Measurements from ENCODE around the gene TMLHE.
"Not testable (repeated sequence)": the region's sequence is repeated elsewhere in the genome, so short reads cannot be mapped to it uniquely, and the experiment has no call there.

Gene TMLHE

GRCh38 chrX:155495134-155495533 is 117.6 kb downstream of the TMLHE start:
- no CpG with 5 or more reads among the region's 2 CpGs for WGBS
- not testable (repeated sequence) for H3K27me3 ChIP-seq (ENCODE audit: insufficient read depth, low read length); H3K9ac ChIP-seq (ENCODE audit: low read depth, low read length); H3K9me3 ChIP-seq (ENCODE audit: insufficient read depth, low read depth, low read length); H3K4me1 ChIP-seq (ENCODE audit: insufficient read depth, low read length); H3K36me3 ChIP-seq (ENCODE audit: insufficient read depth, low read length); H3K27ac ChIP-seq (ENCODE audit: low read depth, low read length); H3K4me3 ChIP-seq (ENCODE audit: low read length)

- H3K27me3 ChIP-seq (ENCODE audit: insufficient read depth, low read length); H3K27ac ChIP-seq (ENCODE audit: low read depth, low read length); H3K4me3 ChIP-seq (ENCODE audit: low read length); H3K36me3 ChIP-seq (ENCODE audit: insufficient read depth, low read length); H3K9ac ChIP-seq (ENCODE audit: low read depth, low read length); H3K9me3 ChIP-seq (ENCODE audit: insufficient read depth, low read depth, low read length); H3K4me1 ChIP-seq (ENCODE audit: insufficient read depth, low read length): not testable (repeated sequence)
- no CpG with 5 or more reads among the region's 3 CpGs for WGBS
Observed at GRCh38 chrX:155491421-155491820, 121.3 kb downstream of the TMLHE start.

DNA sequence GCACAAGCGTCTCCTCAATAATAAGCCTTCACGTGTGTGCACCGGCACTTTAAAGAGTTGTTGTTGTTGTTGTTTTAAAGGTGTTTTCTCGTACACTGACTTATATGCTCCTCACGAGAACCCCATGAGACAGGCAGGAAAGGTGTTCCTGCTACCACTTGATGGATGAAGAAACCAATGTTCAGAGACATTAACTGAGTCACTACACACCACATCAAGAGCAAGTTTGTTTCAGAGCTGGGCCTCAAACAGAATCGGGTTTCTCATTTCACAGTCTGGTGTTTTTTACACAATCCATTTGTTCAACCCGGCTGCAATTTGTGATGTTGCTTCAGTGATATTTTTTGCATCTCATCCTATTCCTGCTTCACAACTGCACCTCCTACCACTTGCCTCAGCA is 135.6 kb downstream of the TMLHE start:
- not testable (repeated sequence) for H3K9me3 ChIP-seq (ENCODE audit: insufficient read depth, low read depth, low read length); H3K27me3 ChIP-seq (ENCODE audit: insufficient read depth, low read length); H3K4me3 ChIP-seq (ENCODE audit: low read length); H3K9ac ChIP-seq (ENCODE audit: low read depth, low read length); H3K4me1 ChIP-seq (ENCODE audit: insufficient read depth, low read length); H3K27ac ChIP-seq (ENCODE audit: low read depth, low read length); H3K36me3 ChIP-seq (ENCODE audit: insufficient read depth, low read length)
- WGBS: no CpG with 5 or more reads among the region's 7 CpGs

DNA sequence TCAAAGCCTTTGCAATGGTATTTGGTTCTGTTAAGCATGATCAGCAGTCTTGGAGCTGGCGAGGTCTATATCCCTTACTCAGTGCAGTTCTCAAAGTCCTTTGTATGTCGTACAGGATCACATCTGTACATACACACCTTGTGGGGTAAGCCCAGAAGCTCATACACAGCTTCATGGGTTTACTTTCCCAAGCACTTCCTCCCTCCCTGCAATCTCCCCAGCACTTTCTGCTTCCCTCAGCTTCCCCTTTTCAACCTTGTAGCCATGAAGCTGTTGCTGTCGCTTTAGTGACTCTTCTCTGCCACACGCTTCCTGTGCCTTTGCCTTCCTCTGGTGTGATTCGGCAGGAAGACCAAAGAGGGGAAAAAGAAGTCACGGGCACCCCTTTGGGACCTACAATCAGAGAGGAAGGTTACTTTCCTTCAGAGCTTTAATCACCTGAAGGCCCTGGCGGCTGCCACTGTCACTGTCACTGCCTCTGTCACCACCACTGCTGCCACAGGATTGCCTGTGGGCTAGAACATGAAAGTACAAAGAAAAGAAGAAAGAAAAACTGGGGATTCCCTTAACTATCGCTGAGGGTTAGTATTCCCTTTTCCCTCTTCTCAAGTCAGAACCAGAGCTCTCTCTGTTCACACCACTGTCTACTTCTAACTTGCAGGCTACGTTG is 146.3 kb downstream of the TMLHE start:
- not testable (repeated sequence) for H3K27me3 ChIP-seq (ENCODE audit: insufficient read depth, low read length); H3K4me1 ChIP-seq (ENCODE audit: insufficient read depth, low read length); H3K4me3 ChIP-seq (ENCODE audit: low read length); H3K36me3 ChIP-seq (ENCODE audit: insufficient read depth, low read length); H3K9me3 ChIP-seq (ENCODE audit: insufficient read depth, low read depth, low read length); H3K27ac ChIP-seq (ENCODE audit: low read depth, low read length); H3K9ac ChIP-seq (ENCODE audit: low read depth, low read length)
- no CpG with 5 or more reads among the region's 9 CpGs for WGBS

DNA sequence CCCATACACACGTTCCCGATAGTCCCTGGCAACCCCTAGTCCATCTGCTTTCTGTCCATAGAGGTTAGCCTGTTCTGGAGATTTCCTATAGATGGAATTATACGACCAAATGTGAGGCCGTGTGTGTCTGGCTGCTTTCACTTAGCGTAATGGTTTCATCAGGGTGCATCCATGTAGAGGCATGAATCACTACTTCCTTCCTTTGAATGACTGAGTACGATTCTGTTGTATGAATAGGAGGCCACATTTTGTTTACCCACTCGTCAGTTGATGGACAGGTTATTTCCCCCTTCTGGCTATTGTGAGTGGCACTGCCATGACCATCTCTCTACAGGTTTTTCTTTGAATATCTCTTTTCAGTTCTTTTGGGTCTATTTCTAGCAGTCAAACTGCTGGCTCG is 152.3 kb downstream of the TMLHE start:
- H3K27ac ChIP-seq (ENCODE audit: low read depth, low read length); H3K27me3 ChIP-seq (ENCODE audit: insufficient read depth, low read length); H3K36me3 ChIP-seq (ENCODE audit: insufficient read depth, low read length); H3K4me3 ChIP-seq (ENCODE audit: low read length); H3K9ac ChIP-seq (ENCODE audit: low read depth, low read length); H3K4me1 ChIP-seq (ENCODE audit: insufficient read depth, low read length); H3K9me3 ChIP-seq (ENCODE audit: insufficient read depth, low read depth, low read length): not testable (repeated sequence)
- no CpG with 5 or more reads among the region's 8 CpGs for WGBS

- H3K27me3 ChIP-seq (ENCODE audit: insufficient read depth, low read length); H3K4me3 ChIP-seq (ENCODE audit: low read length); H3K27ac ChIP-seq (ENCODE audit: low read depth, low read length); H3K4me1 ChIP-seq (ENCODE audit: insufficient read depth, low read length); H3K9me3 ChIP-seq (ENCODE audit: insufficient read depth, low read depth, low read length); H3K36me3 ChIP-seq (ENCODE audit: insufficient read depth, low read length); H3K9ac ChIP-seq (ENCODE audit: low read depth, low read length): not testable (repeated sequence)
- no CpG with 5 or more reads among the region's 51 CpGs for WGBS
Observed at GRCh38 chrX:155458471-155458870, 154.3 kb downstream of the TMLHE start, which contains the start of gene F8A3. F8A3 (minus strand) TSS chrX:155458620; CDS start chrX:155458600, 20 bp downstream.

- H3K4me3 ChIP-seq (ENCODE audit: low read length); H3K9ac ChIP-seq (ENCODE audit: low read depth, low read length); H3K4me1 ChIP-seq (ENCODE audit: insufficient read depth, low read length); H3K27me3 ChIP-seq (ENCODE audit: insufficient read depth, low read length); H3K9me3 ChIP-seq (ENCODE audit: insufficient read depth, low read depth, low read length); H3K27ac ChIP-seq (ENCODE audit: low read depth, low read length); H3K36me3 ChIP-seq (ENCODE audit: insufficient read depth, low read length): not testable (repeated sequence)
- WGBS: no CpG with 5 or more reads among the region's 97 CpGs
Observed at GRCh38 chrX:155457761-155458447, 154.8 kb downstream of the TMLHE start.

- H3K36me3 ChIP-seq (ENCODE audit: insufficient read depth, low read length): no peaks in the 10 kb centered on the region
- no peaks in the 10 kb centered on the region for H3K27me3 ChIP-seq (ENCODE audit: insufficient read depth, low read length)
- no peak overlapping the region for H3K4me3 ChIP-seq (ENCODE audit: low read length)
- H3K9me3 ChIP-seq (ENCODE audit: insufficient read depth, low read depth, low read length): no peaks in the 10 kb centered on the region; the same call in none of the 2 replicates
- H3K4me1 ChIP-seq (ENCODE audit: insufficient read depth, low read length): no peaks in the 10 kb centered on the region
- no peak overlapping the region for H3K27ac ChIP-seq (ENCODE audit: low read depth, low read length)
- no peak overlapping the region for H3K9ac ChIP-seq (ENCODE audit: low read depth, low read length)
Observed at GRCh38 chrX:155441097-155441496, 171.7 kb downstream of the TMLHE start.
